ENCODE data around the gene ZNF438.

Gene ZNF438

GRCh38 chr10:30883751-30884150 is 147.9 kb downstream of the ZNF438 start:
- no peak overlapping the region for H3K27ac ChIP-seq (ENCODE audit: low read depth, low read length)
- TF ChIP-seq CTCF (IDR thresholded peaks at IDR 0.05; ENCODE audit: low read depth, low read length, poor library complexity, severe bottlenecking) = no peak
- no peak for TF ChIP-seq EZH2phosphoT487 (IDR thresholded peaks at IDR 0.05; ENCODE audit: borderline replicate concordance, low read length)
- no peaks in the 10 kb centered on the region for H3K36me3 ChIP-seq (ENCODE audit: control insufficient read depth, low read length)
- no peaks in the 10 kb centered on the region for H3K9me3 ChIP-seq (ENCODE audit: control insufficient read depth, insufficient read depth, low read length)
- H3K27me3 ChIP-seq (ENCODE audit: control insufficient read depth, low read length) = no peaks in the 10 kb centered on the region
- no peaks in the 10 kb centered on the region for H3K9me2 ChIP-seq (replicated peaks; ENCODE audit: control insufficient read depth, low read length)
- H3F3A ChIP-seq (ENCODE audit: control insufficient read depth, insufficient read depth) = no peaks in the 10 kb centered on the region
- no peak overlapping the region for H3K4me3 ChIP-seq (ENCODE audit: low read length)
- H3K4me1 ChIP-seq (ENCODE audit: control insufficient read depth, low read length) = no peaks in the 10 kb centered on the region
- no peaks in the 10 kb centered on the region for H3K79me2 ChIP-seq (ENCODE audit: control insufficient read depth, low read length)
- no peaks in the 10 kb centered on the region for H4K20me1 ChIP-seq (ENCODE audit: control insufficient read depth, insufficient read depth, low read depth, low read length)
- no peak overlapping the region for H3K4me2 ChIP-seq (ENCODE audit: low read length)

- no peak overlapping the region for H3K4me2 ChIP-seq (ENCODE audit: low read length)
- no peak for TF ChIP-seq CTCF (IDR thresholded peaks at IDR 0.05; ENCODE audit: low read depth, low read length, poor library complexity, severe bottlenecking)
- H3K27me3 ChIP-seq (ENCODE audit: control insufficient read depth, low read length) = no peaks in the 10 kb centered on the region
- H3K4me3 ChIP-seq (ENCODE audit: low read length) = no peak overlapping the region
- no peaks in the 10 kb centered on the region for H3F3A ChIP-seq (ENCODE audit: control insufficient read depth, insufficient read depth)
- no peaks in the 10 kb centered on the region for H3K4me1 ChIP-seq (ENCODE audit: control insufficient read depth, low read length)
- no peaks in the 10 kb centered on the region for H3K9me2 ChIP-seq (replicated peaks; ENCODE audit: control insufficient read depth, low read length)
- H3K36me3 ChIP-seq (ENCODE audit: control insufficient read depth, low read length) = no peaks in the 10 kb centered on the region
- H3K27ac ChIP-seq (ENCODE audit: low read depth, low read length) = no peak overlapping the region
- no peaks in the 10 kb centered on the region for H3K9me3 ChIP-seq (ENCODE audit: control insufficient read depth, insufficient read depth, low read length)
- H3K79me2 ChIP-seq (ENCODE audit: control insufficient read depth, low read length) = no peaks in the 10 kb centered on the region
- H4K20me1 ChIP-seq (ENCODE audit: control insufficient read depth, insufficient read depth, low read depth, low read length) = no peaks in the 10 kb centered on the region
Measured at GRCh38 chr10:30883116-30883515, 148.5 kb downstream of the ZNF438 start.

GRCh38 chr10:30882281-30882680 is 149.4 kb downstream of the ZNF438 start:
- Histone ChIP-seq H3K27ac (ENCODE audit: low read depth, low read length) (no peak overlapping the region), H3K79me2 (ENCODE audit: control insufficient read depth, low read length) (no peaks in the 10 kb centered on the region), H3K36me3 (ENCODE audit: control insufficient read depth, low read length) (no peaks in the 10 kb centered on the region), H3K4me3 (ENCODE audit: low read length) (no peak overlapping the region), H4K20me1 (ENCODE audit: control insufficient read depth, insufficient read depth, low read depth, low read length) (no peaks in the 10 kb centered on the region), H3K4me2 (ENCODE audit: low read length) (no peak overlapping the region), H3K27me3 (ENCODE audit: control insufficient read depth, low read length) (no peaks in the 10 kb centered on the region), H3K9me2 (replicated peaks; ENCODE audit: control insufficient read depth, low read length) (no peaks in the 10 kb centered on the region), H3F3A (ENCODE audit: control insufficient read depth, insufficient read depth) (no peaks in the 10 kb centered on the region), H3K4me1 (ENCODE audit: control insufficient read depth, low read length) (no peaks in the 10 kb centered on the region), H3K9me3 (ENCODE audit: control insufficient read depth, insufficient read depth, low read length) (no peaks in the 10 kb centered on the region)
- TF ChIP-seq EZH2phosphoT487 (IDR thresholded peaks at IDR 0.05; ENCODE audit: borderline replicate concordance, low read length) = no peak
- no peak for TF ChIP-seq CTCF (IDR thresholded peaks at IDR 0.05; ENCODE audit: low read depth, low read length, poor library complexity, severe bottlenecking)

GRCh38 chr10:30878920-30879319 is 152.7 kb downstream of the ZNF438 start:
- TF ChIP-seq CTCF (IDR thresholded peaks at IDR 0.05; ENCODE audit: low read depth, low read length, poor library complexity, severe bottlenecking) (no peak), EZH2phosphoT487 (IDR thresholded peaks at IDR 0.05; ENCODE audit: borderline replicate concordance, low read length) (no peak)
- H4K20me1 ChIP-seq (ENCODE audit: control insufficient read depth, insufficient read depth, low read depth, low read length) = no peaks in the 10 kb centered on the region
- H3K27ac ChIP-seq (ENCODE audit: low read depth, low read length) = no peak overlapping the region
- no peaks in the 10 kb centered on the region for H3K4me1 ChIP-seq (ENCODE audit: control insufficient read depth, low read length)
- H3K4me3 ChIP-seq (ENCODE audit: low read length) = no peak overlapping the region
- no peaks in the 10 kb centered on the region for H3F3A ChIP-seq (ENCODE audit: control insufficient read depth, insufficient read depth)
- H3K9me3 ChIP-seq (ENCODE audit: control insufficient read depth, insufficient read depth, low read length) = no peaks in the 10 kb centered on the region
- H3K36me3 ChIP-seq (ENCODE audit: control insufficient read depth, low read length) = no peaks in the 10 kb centered on the region
- H3K27me3 ChIP-seq (ENCODE audit: control insufficient read depth, low read length) = no peaks in the 10 kb centered on the region
- no peaks in the 10 kb centered on the region for H3K79me2 ChIP-seq (ENCODE audit: control insufficient read depth, low read length)
- no peaks in the 10 kb centered on the region for H3K9me2 ChIP-seq (replicated peaks; ENCODE audit: control insufficient read depth, low read length)
- H3K4me2 ChIP-seq (ENCODE audit: low read length) = no peak overlapping the region

Data from DOHH2 (cell line).